IPS-18c (cell line): Measurements from ENCODE around the gene BHLHE41.

Experiments used
- H3K4me3 ChIP-seq: 2 replicates; pipeline ENCODE4 v1.7.0; 2013; ENCODE audit warnings: low read depth, mild to moderate bottlenecking, low read length, moderate library complexity; ENCODE audit not compliant: insufficient read depth
- H3K9me3 ChIP-seq: one replicate; pipeline ENCODE4 v1.6.1; 2013; ENCODE audit warnings: mild to moderate bottlenecking, low read length, moderate library complexity; ENCODE audit not compliant: control insufficient read depth, insufficient read depth

The BHLHE41 gene

GRCh38 chr12:26101350-26101734 is 23.5 kb downstream of the BHLHE41 start:
- Histone ChIP-seq H3K9me3 (no peaks in the 10 kb centered on the region), H3K4me3 (no peak overlapping the region)

DNA sequence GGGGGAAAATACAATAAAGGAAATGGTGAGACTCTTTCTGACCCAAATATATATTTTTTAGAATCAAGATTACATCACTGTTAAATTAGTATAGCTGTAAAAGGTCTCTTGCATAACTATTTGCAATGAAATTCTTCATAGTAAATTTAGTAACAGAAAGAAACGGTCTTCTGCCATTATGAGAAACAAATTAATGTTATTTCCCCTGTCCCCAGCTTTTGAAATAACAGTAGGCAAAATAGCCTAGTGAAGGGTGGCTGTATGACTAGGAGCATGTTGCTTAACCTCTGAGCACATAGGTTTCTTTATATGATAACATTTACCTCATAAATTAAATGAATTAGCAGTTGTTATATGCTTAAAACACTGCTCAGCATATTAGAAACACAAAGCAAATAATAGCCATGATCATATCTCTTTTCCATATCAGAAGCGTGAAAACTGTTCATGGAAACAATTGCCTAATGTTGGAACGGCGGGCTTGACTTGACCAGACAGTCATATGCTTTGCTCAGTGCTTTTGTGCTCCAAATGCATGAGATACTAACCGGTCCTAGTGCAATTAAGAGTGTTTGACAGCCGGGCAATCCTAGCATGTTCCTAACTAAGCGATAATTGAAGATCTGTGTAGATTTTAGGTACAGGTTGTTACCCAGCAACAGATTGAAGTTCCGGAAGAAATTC is 24.0 kb downstream of the BHLHE41 start:
- Histone ChIP-seq H3K4me3 (no peak overlapping the region), H3K9me3 (no peaks in the 10 kb centered on the region)

- Histone ChIP-seq H3K4me3 (no peak overlapping the region), H3K9me3 (no peaks in the 10 kb centered on the region)
Measured at GRCh38 chr12:26097046-26097878, 27.6 kb downstream of the BHLHE41 start.

- no peaks in the 10 kb centered on the region for H3K9me3 ChIP-seq
Measured at GRCh38 chr12:26096036-26096435, 28.8 kb downstream of the BHLHE41 start.

DNA sequence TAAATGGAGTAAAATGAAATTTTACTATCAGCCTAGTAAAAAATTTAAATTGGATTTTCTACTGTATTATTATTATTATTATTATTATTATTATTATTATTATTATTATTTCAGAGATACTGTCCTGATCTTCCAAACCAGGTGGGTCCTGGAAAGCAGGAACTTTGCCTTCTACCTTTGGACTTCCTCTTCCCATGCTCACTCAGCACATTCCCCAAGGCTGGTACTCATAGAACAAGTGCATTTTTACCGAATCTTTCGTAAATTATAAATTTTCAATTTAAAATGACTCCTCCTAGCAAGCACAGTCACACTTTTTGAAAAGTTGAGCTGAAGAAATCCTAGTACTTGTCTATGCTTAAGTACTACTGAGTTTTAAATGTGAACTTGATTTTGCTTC is 29.7 kb downstream of the BHLHE41 start:
- no peak overlapping the region for H3K4me3 ChIP-seq
- no peaks in the 10 kb centered on the region for H3K9me3 ChIP-seq

More at GRCh38 chr12:26096036-26096435, 28.8 kb downstream of the BHLHE41 start:
- no peak overlapping the region for H3K4me3 ChIP-seq

DNA sequence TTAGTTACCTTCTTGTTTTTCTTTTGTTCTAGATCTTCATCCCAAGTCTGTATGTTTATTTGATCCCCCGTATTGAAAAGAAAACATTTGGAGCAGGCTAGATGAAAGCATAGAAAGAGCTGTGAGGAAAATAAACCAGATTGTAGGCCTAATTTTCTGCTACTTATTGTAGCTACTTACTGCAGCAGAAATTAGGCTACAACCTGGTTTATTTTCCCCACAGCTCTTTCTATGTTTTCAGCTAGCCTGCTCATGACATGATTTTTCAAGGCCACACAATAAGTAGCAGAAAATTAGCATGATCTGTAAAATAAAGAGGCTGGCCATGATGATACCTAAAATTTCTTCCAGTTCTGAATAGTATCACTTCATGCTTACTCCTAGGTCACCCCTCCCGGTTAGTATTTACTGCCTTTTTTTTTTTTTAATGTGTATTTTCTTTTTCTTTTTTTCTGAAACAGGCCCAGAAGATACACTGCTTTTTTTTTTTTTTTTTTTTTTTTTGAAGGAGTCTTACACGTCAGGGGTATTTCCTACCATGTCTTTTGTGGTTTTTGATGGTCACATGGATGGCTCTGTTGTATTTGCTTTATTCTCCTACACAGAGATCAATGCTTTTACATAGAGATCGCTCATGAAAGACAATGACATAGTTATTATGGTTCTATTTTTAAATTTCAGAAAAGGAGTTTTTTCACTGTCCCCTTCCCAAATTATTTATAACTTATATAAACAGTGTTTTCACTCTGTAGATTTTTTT is 32.3 kb downstream of the BHLHE41 start:
- H3K9me3 ChIP-seq: no peaks in the 10 kb centered on the region
- H3K4me3 ChIP-seq: no peak overlapping the region

DNA sequence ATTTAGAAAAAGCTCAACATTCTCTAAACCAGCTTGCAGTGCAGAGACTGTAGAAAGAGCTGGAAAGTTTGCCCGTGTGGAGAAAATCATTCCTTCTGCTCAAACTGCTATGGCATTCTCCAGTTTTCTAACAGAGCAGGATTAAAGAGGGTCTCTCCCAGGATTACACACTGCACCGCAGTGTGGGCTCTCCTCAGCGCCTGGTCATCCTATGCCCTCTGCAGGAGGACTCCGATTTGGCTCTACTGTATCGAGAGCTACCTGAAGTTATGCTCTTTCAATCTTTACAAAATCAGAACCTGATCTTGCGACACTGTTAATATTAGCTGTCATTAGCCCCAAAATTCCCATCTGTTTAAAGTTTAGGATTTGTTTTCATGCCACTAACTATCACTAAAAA is 33.0 kb downstream of the BHLHE41 start:
- Histone ChIP-seq H3K9me3 (no peaks in the 10 kb centered on the region), H3K4me3 (no peak overlapping the region)

GRCh38 chr12:26090836-26091510 is 33.9 kb downstream of the BHLHE41 start:
- no peaks in the 10 kb centered on the region for H3K9me3 ChIP-seq
- H3K4me3 ChIP-seq: no peak overlapping the region

DNA sequence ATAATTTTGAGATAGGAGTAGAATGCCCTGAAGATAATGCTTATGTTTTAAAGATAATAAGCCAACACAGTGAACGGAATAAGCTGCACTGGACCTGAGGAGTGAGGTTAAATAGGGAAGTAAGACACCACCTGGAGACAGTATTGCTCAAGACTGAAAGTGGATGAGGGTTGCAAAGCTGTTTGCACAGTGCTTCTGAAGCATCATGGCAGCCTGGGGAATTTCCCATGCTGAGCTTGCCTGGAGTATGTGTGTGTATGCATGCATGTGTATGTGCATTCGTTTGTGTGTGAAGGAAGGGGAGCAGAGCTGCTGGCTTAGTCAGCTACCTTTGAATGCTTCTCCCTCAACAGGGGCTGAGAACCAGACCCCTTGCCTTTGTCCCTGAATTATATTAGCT is 35.8 kb downstream of the BHLHE41 start:
- H3K4me3 ChIP-seq: no peak overlapping the region
- no peaks in the 10 kb centered on the region for H3K9me3 ChIP-seq

GRCh38 chr12:26086936-26087335 is 37.9 kb downstream of the BHLHE41 start:
- Histone ChIP-seq H3K4me3 (no peak overlapping the region), H3K9me3 (no peaks in the 10 kb centered on the region)

GRCh38 chr12:26080911-26081310 is 43.9 kb downstream of the BHLHE41 start:
- Histone ChIP-seq H3K9me3 (no peaks in the 10 kb centered on the region), H3K4me3 (no peak overlapping the region)

DNA sequence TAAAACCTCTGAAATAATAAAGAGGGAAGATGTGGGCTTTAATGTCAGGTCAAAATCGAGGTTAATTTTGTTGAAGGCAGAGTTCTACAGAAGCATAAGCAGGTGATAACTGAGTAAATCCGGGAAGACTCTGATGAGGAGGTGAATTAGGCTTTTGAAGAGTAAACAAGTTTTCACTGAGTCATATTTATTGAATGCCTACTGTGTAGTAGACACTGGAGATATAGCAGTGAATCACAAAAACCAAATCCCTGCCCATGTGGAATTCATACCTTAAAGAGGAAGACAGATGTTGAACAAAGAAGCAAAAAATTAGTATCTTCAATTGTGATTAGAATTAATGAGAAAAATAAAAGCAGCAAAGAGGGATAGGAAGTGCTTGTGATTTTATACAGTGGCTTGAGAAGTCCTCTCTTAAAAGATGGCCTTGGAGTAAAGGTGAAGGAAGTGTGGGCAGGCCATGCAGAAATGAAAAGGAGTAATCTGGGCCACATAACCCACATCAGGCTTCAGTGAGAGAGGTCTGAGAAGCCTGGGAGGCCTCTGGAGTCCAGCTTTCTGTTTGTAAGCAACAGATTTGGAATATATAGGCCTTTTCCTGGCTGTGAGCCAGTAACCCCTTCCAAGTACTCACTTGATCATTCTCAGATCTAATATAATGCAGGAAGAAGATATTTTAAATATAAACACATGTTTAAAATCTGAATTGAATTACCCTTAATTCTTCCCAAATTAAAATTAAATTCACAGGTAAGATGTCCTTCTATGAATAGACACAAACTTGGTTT is 46.7 kb downstream of the BHLHE41 start:
- no peaks in the 10 kb centered on the region for H3K9me3 ChIP-seq

More for the DNA sequence above, 46.7 kb downstream of the BHLHE41 start:
- no peak overlapping the region for H3K4me3 ChIP-seq
